ENCODE results near the gene TMEM63A.
"Not testable (repeated sequence)": the region's sequence is repeated elsewhere in the genome, so short reads cannot be mapped to it uniquely, and the experiment has no call there.

The TMEM63A gene

DNA sequence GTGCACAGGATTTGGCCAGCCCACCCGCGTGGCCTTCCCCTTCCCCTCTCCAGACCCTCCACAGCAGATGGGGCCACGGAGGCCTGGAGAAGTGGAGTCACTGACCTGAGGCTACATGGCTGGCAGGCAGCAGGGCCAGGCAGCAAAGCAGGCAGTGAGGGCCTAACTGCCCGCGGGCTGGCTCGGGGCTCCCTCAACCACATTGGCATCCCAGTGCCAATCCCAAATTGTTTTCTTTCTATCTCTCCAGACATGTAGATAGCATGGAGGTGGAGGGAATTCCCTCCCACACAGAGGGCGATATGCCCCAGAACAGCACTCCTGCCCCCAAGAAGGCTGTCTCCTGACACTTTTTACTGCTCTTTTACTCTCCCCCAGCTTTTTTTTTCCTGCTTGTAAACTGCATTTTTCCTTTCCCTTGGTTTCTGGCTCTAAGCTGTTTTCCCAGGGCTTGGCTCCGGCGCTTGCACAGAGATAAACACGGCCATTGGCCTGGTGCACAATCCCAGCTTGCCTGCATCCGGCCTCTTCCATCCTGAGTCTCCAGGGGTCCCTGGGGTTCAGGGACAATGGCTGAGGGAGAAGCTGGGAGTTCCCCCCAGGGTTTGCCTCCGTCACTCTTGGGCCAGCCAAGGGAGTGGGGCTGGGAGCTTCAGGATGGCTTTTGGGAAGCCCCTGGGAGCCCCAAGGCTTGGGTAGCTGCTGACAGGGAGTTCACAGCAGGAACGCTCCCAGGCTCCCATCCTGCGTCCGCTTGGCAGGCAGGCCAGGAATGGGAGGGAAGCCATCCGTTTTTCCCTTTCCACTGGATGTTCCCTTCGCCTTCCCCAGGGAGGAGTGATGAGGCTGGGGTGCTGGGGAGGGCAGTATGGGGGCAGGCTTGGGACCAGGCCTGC, 65.3 kb downstream of the TMEM63A start:
- no peak for DNase-seq

DNA sequence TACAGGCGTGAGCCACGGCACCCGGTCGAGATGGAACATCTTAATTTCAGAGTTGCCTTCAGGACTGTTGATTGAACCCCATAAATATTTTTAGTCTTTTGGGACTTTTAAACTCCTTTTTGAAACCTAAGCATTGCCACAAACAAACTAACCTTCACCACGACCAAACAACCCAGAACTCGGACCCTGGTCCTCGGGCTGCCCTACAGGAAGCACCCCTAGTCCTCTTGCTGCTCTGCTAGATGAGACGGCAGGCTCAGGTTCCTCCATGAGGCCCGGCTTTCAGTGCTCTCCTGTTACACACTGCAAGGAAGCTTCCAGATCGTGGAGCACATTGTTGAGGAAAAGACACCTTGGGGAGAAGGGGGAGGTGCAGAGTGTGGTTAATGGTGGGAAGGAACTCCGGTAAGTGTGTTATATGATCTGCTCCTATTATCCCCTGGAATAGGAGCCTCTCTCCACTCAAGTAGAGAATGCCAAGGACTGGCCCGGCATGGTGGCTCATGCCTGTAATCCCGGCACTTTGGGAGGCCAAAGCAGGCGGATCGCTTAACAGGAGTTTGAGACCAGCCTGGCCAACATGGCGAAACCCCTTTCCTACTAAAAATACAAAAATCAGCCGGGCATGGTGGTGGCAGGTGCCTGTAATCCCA, 66.5 kb downstream of the TMEM63A start:
- no peak for DNase-seq

DNA sequence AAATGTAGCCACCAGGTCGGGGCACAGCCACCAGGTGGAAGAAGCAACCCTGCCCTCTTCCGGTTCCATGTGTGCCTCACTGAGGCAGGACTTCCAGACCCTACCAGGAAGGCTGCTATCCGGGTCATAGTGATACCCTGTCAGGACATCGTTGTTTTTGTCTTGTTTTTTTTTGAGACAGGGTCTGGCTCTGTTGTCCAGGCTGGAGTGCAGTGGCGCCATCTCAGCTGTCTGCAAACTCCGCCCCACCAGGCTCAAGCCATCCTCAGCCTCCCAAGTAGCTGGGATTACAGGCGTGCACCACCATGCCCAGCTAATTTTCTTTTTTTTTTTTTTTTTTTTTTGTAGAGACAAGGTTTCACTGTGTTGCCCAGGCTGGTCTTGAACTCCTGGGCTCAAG, 67.1 kb downstream of the TMEM63A start:
- not testable (repeated sequence) for DNase-seq

DNA sequence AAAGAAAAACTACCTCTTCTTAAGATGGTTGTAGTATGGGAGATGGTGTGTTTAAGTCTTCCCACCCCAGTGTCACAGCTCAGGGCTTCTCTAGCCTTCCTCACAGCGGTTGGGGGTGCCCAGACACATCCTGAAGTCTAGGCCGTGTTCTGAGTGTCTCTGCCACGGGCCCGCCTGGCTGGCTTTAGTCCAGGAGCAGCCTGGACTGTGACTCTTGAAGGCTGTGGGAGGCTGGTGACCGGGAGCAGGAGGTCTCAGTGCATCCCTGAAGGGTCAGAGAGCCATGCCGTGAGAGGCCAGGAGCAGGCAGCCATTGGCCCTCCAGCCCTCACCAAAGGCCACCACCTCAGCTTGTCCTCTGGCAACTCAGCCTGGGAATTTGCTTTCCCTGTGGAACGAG, 67.8 kb downstream of the TMEM63A start:
- no peak for DNase-seq

DNA sequence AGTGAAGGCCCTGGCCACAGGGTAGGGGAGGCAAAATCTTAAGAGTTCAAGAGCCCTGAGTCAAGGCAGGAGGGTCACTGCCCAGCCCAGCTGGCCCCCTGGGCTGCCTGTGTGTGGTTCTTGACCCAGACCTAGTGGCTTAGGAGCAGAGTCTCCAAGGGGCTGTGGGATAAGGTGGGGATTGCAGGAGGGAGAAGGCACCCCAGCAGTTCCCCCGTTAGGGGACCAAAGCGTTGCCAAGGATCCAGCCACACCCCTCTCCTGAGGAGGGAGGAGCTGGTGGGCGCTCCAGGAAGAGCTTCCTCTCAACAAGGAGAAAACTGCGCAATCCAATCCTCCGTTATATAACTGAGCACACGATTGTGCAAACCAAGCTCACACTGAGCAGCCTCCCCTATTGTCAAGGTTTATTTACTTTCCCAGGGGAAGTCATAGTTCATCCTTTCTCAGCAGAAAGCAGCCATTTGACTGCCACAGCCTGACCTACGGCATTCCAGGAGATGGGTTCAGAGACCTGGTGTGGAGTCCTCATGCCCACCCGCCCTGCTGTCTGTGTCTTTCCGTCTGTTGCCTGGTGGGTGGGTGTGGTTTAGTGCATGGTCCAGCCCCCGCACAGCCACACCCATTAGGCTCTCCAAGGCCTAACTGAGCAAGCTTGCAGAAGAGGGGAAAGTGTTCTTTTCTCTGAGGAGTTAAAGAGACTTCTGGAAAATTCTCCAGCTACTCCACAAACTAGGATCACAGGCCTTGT, 68.8 kb downstream of the TMEM63A start:
- DNase-seq, result no peak

DNA sequence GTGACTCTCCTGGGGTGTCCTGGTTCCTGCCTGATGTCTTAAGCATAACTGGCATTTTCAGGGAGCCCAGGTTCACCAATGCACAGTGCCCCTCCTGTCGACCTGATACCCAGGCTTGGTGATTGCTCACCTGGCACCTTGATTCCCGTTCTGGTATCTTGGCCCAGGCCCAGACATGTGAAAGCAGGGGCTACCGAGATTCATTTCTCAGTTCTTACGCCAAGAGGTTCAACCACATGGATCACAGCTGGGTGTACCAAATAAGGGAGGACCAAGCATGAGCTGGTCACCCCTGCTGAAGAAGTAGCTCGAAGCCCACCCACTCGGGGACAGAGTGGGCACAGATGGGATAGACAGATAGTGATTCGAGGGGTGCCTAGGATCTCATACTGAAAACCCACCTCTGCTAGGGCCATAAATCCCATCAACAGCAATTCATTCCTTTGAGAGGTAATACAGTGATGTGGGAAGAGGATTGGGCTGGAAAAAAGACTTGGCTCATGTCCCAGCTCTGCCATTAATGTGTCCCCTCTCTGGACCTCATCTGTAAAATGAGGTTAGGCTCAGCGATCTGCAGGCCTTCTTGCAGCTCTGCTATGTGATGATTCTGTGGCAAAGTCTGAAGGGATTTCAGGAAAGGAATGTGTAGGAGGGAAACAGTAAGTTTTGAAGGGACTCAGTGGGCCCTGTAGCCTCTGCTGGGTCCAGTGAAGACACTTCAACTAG, 69.5 kb downstream of the TMEM63A start:
- no peak for DNase-seq

DNA sequence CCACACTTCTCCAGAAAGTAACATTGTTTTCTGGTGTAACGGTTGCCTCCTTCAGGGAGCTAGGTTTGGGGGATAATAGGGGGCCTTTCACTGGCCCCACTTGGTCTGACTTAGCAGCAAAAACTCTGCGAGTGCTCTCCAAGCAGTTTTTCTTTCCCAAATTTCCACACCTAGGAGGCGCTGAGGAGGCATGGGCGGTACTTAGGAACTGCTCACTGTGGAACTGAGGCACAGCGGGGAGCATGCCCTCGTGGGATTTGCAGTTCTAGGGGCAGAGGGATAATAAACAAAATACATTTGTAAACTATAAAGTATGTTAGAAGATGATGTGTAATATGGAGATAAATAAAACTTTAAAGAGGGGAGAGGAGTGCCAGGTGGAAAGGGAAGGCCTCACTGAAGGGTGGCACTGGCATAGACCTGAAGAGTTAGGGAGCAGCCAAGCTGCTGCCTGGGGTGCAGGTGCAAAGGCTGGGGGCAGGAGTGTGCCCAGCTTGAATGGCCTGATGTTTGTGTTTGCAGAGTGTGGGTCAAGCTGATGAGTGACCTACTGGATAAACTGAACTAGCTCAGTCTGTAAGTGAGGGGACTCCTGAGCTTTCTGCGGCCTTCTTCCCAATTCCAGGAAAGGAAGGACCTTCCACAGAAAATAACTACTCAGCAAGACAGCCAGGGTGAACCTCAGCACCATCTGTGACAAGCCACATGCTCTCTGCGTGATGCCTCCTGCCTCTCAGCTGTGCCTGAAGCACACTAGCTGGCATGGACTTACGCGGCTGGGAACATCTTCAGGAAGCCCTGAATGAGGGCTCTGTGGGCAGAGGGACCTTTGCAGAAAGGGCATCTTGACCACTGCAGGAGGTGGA, 70.3 kb downstream of the TMEM63A start:
- DNase-seq, result no peak

DNA sequence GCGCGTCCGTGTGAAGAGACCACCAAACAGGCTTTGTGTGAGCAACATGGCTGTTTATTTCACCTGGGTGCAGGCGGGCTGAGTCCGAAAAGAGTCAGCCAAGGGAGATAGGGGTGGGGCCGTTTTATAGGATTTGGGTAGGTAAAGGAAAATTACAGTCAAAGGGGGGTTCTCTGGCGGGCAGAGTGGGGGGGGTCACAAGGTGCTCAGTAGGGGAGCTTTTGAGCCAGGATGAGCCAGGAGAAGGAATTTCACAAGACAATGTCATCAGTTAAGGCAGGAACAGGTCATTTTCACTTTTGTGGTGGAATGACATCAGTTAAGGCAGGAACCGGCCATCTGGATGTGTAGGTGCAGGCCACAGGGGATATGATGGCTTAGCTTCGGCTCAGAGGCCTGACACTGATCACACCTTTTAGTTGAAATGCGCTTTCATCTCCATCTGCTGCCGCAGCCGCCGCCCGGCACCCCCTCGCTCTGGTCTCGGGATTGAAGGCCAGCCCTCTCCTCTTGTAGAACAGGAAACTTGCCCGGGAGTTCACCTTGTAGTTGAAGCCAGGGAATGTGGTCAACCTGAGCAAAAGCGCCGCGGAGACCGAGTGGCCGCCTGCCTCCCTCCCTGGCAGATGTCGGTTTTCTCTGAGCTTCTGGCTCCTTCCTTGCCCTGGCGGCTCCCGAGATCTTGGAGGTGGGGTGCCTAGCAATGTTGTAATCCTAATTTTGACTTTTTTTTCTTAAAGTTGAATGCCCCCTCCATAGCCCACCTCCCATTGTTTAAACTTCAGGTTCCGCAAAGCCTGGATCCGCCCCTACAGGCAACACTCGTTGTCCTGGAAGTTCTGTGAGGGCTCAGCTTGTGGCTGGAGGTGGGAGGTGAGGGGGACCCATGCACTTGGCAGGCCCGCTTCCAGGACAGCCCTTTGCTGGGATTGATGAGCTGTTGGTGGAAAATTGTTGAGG, 71.3 kb downstream of the TMEM63A start:
- not testable (repeated sequence) for DNase-seq

DNA sequence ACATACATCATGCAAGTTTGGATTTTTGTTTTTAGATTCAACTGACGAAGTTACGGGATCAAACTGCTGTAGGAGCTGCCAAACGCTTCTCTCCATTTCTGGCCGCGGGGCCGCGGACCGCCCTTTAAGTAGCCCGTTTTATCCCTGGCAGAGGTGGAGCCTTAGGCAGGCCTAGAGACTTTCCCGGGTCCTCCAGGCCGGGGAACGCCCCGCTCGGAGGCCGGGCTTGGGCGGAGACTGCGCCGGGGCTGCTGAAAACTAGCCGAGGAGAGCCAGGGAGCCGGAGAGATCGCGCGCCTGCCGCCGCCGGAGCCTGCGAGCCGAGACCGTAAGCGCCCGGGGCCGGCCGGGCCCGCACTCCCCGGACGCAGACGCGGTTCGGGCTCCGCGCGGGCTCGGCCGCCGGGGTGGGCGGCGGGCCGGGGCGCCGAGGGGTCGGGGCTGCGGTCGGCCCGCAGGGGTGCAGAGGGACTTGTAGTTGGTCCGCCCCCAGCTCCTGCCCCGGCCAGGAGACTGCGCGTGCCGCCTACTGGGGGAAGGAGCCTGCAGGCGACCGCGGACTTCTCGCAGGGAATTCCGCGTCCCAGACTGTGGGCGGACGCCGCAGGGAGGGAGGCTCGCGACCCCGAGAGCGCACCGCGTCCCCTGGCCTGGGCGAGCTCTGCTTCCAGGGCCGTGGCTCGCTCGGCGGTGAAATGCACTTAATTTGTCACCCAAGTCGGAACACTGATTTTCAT, 72.2 kb downstream of the TMEM63A start, which contains the start of gene EPHX1:
Gene EPHX1 (plus strand): TSS at position 283 of the 737 bp plus-strand sequence. CDS start 18,606 bp downstream, outside the sequence.
- peak; percentile 70 for DNase-seq

DNA sequence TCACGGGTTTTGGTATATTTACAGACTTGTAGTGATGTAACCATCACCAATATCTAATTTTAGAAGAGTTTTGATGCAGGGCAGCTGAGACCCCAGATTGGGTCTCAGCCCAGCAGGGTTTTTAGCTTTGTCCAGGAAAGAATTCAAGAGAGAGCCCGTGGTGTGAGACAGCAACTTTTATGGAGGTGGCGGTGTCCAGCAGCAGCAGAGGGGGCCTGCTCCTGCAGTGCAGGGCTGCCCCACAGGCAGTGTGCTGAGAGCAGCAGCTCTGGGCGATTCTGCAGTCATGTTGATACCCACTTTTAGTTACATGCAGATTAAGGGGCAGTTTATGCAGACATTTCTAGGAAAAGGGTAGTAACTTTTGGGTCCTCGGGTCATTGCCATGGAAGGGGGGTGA, 74.0 kb downstream of the TMEM63A start:
- no peak for DNase-seq

DNA sequence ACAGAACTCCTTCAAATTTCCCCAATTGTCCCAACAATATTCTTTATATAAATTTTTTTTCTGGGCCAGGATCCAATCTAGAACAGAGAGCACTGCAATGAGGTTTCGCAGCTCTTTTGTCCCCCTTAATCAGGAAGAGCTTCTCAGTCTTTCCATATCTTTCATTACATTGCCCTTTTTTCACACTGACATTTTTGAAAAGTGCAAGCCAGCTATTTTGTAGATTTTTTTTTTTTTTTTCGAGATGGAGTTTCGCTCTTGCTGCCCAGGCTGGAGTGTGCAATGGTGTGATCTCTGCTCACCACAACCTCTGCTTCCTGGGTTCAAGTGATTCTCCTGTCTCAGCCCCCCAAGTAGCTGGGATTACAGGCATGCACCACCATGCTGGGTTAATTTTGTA, 75.4 kb downstream of the TMEM63A start:
- DNase-seq, result not testable (repeated sequence)

DNA sequence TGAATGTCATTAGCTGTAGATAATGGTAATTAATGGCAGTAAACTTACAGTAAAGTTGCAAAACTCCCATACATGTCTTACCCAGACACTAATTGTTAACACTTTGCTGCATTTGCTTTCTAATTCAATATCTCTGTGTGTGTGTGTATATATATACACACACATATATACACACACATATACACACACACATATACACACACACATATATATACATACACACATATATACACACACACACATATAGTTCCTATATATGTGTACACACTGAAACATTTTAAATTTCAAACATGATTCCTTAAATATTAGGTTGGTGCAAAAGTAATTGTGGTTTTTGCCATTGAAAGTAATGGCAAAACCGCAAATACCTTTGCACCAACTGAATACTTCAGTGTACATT, 75.9 kb downstream of the TMEM63A start:
- DNase-seq, result no peak

DNA sequence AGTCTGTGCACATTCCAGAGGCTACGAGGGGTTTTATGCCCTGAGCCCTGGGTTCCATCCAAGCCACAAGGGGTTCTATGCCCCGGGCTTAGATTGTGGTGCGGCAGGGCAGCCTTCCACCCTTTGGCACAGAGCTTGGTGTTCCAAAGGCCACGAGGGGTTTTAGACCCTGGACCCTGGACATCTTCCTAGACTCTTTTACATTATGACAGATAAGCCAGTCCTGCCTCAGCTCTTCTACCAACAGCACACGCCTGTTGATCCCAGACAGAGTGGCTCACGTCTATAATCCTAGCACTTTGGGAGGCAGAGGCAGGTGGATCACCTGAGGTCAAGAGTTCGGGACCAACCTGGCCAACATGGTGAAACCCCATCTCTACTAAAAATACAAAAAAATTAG, 81.0 kb downstream of the TMEM63A start:
- DNase-seq, result not testable (repeated sequence)

DNA sequence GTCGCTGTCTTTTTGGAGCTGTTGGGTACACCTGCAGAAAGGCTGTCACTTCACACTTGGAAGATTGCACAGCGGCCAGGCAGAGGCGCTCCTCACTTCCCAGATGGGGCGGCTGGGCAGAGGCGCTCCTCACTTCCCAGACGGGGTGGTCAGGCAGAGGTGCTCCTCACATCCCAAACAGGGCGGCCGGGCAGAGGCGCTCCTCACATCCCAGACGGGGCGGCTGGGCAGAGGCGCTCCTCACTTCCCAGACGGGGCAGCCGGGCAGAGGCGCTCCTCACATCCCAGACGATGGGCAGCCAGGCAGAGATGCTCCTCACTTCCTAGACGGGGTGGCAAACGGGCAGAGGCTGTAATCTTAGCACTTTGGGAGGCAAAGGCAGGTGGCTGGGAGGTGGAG, 86.1 kb downstream of the TMEM63A start:
- not testable (repeated sequence) for DNase-seq
